GM12878 (cell line): ENCODE measurements around the gene TIE1.

Source experiments
- CTCF ChIP-seq, 3 experiments: IDR thresholded peaks in 2 of 3; conservative IDR thresholded peaks in 1 of 3; 2 replicates each; pipeline ENCODE4 v1.5.1; 2011; ENCODE audit warnings: low read depth in 3 of 3, low read length in 3 of 3, mild to moderate bottlenecking in 3 of 3, control low read depth in 2 of 3, moderate library complexity in 2 of 3, inconsistent platforms in 1 of 3, mixed read lengths in 1 of 3; ENCODE audit not compliant: control insufficient read depth in 2 of 3, insufficient read depth in 1 of 3; ENCODE audit errors: extremely low read depth in 1 of 3
- PRDM15 ChIP-seq: fragments of 450-650 bp; formaldehyde crosslinking; IDR thresholded peaks from 2 replicates; pipeline ENCODE4 v1.4.0; 2020; ENCODE audit warnings: mild to moderate bottlenecking, moderate library complexity

- no peak for TF ChIP-seq PRDM15 (CRISPR knock-in tag)
- no peak for TF ChIP-seq CTCF (IDR thresholded peaks at IDR 0.05 in 2 of 3, conservative IDR thresholded peaks at IDR 0.05 in 1 of 3; ENCODE audit: control insufficient read depth in 2 of 3, extremely low read depth in 1 of 3, insufficient read depth in 1 of 3, low read depth in 3 of 3, low read length in 3 of 3)
These were observed 32.9 kb upstream of the TIE1 start for GRCh38 chr1:43267818-43268425.
